Endothelial cell of umbilical vein (primary cell): Measurements from ENCODE around the gene SMARCA4. TPM values are rescaled to one million over a fixed set of nuclear protein-coding genes. Genes with fewer than 3 reads are reported as not detected.

Experiments used
- BruUV-seq: library from RNA; stranded (reverse); fragments of 400-500 nt; replicated peaks from 2 replicates; lab custom pipeline; 2021; lab: Mats Ljungman, UMichigan
- CTCF ChIA-PET: fragments of 300-600, 350-600 bp; sonication (Branson Sonifier 250); formaldehyde crosslinking; loops from one replicate; lab custom pipeline; 2021; ENCODE audit warnings: antibody characterized with exemption, inconsistent platforms; lab: Charles Lee
- POLR2A ChIA-PET: fragments of 300-600, 350-600 bp; sonication (Branson Sonifier 250); formaldehyde crosslinking; loops from one replicate; lab custom pipeline; 2021; ENCODE audit warnings: antibody characterized with exemption, inconsistent platforms; lab: Charles Lee
- DNase-seq: peaks from one replicate; pipeline ENCODE4 v3.0.0-alpha.2; 2011; ENCODE audit warnings: low read depth, low spot score
- FAIRE-seq: peaks from 2 replicates; lab custom pipeline; 2011; peaks lifted over from hg19 to GRCh38; lab: Jason Lieb, UNC
- H2AFZ ChIP-seq: 2 replicates; pipeline ENCODE4 v1.6.0; 2012; ENCODE audit warnings: low read depth, low read length, control low read depth, inconsistent platforms
- H3K27ac ChIP-seq: 2 replicates; pipeline ENCODE4 v1.5.1; 2011; ENCODE audit warnings: low read depth, mild to moderate bottlenecking, control low read depth, low read length, moderate library complexity; ENCODE audit not compliant: insufficient read depth
- H3K27me3 ChIP-seq, 2 experiments: 2 replicates each; pipeline versions ENCODE4 v1.6.0 to v1.6.1; 2011; ENCODE audit warnings: low read length in 2 of 2, mixed read lengths in 1 of 2; ENCODE audit not compliant: control insufficient read depth in 2 of 2, insufficient read depth in 2 of 2
- H3K36me3 ChIP-seq, 2 experiments: 2 replicates in 1 of 2; 3 replicates in 1 of 2; pipeline ENCODE4 v1.5.1; 2011; ENCODE audit warnings: low read length in 2 of 2, mild to moderate bottlenecking in 1 of 2, moderate library complexity in 1 of 2; ENCODE audit not compliant: control insufficient read depth in 2 of 2, insufficient read depth in 2 of 2; ENCODE audit errors: extremely low read depth in 1 of 2
- H3K4me1 ChIP-seq: 3 replicates; pipeline ENCODE4 v1.5.1; 2011; ENCODE audit warnings: mild to moderate bottlenecking, low read length; ENCODE audit not compliant: control insufficient read depth, insufficient read depth; ENCODE audit errors: extremely low read depth
- H3K4me2 ChIP-seq: 2 replicates; pipeline ENCODE4 v1.6.1; 2011; ENCODE audit warnings: low read length, control low read depth, mixed read lengths; ENCODE audit not compliant: insufficient read depth
- H3K4me3 ChIP-seq, 3 experiments: fragments of 200-600 bp in 1 of 3; sonication (generic), shearing (Covaris generic) in 1 of 3; replicated peaks in 1 of 3; 2 replicates each; pipeline ENCODE4 v1.5.1; 2011 to 2016; ENCODE audit warnings: control low read depth in 3 of 3, low read length in 3 of 3, mild to moderate bottlenecking in 2 of 3, inconsistent platforms in 1 of 3, low read depth in 1 of 3, moderate library complexity in 1 of 3; ENCODE audit not compliant: insufficient read depth in 1 of 3
- H3K79me2 ChIP-seq: 2 replicates; pipeline ENCODE4 v1.6.0; 2012; ENCODE audit warnings: low read length, inconsistent platforms; ENCODE audit not compliant: control insufficient read depth, insufficient read depth
- H3K9ac ChIP-seq: replicated peaks from 2 replicates; pipeline ENCODE3; 2011; ENCODE audit warnings: low read length, control low read depth; ENCODE audit not compliant: insufficient read depth; ENCODE audit errors: extremely low read depth
- H3K9me1 ChIP-seq: replicated peaks from 3 replicates; pipeline ENCODE4 v1.6.0; 2011; ENCODE audit warnings: mild to moderate bottlenecking, low read length; ENCODE audit not compliant: control insufficient read depth, insufficient read depth; ENCODE audit errors: extremely low read depth
- H3K9me3 ChIP-seq: replicated peaks from 2 replicates; pipeline ENCODE4 v1.5.1; 2012; ENCODE audit warnings: low read length, inconsistent platforms; ENCODE audit not compliant: control insufficient read depth, insufficient read depth
- H4K20me1 ChIP-seq: replicated peaks from 2 replicates; pipeline ENCODE3; 2011; ENCODE audit warnings: mild to moderate bottlenecking, low read length; ENCODE audit not compliant: control insufficient read depth, insufficient read depth; ENCODE audit errors: extremely low read depth
- EZH2 ChIP-seq: IDR thresholded peaks from 2 replicates; pipeline ENCODE4 v1.6.1; 2012; ENCODE audit warnings: borderline replicate concordance, low read depth, mild to moderate bottlenecking, moderate library complexity, low read length, inconsistent platforms; ENCODE audit not compliant: severe bottlenecking
- FOS ChIP-seq: IDR thresholded peaks from 2 replicates; pipeline ENCODE4 v1.6.1; 2011; ENCODE audit warnings: mild to moderate bottlenecking, low read length, moderate library complexity, borderline replicate concordance; ENCODE audit not compliant: insufficient read depth
- GATA2 ChIP-seq: IDR thresholded peaks from 2 replicates; pipeline ENCODE4 v1.7.0; 2011; ENCODE audit warnings: low read depth, mild to moderate bottlenecking, moderate library complexity, mixed read lengths, low read length; ENCODE audit not compliant: insufficient read length, insufficient read depth
- JUN ChIP-seq: IDR thresholded peaks from 2 replicates; pipeline ENCODE4 v1.6.1; 2011; ENCODE audit warnings: borderline replicate concordance, low read depth; ENCODE audit not compliant: insufficient read length, insufficient read depth
- MYC ChIP-seq: IDR thresholded peaks from one replicate; pipeline ENCODE4 v1.6.1; 2011; ENCODE audit warnings: mild to moderate bottlenecking, low read depth, low read length
- POLR2A ChIP-seq: IDR thresholded peaks from 2 replicates; pipeline ENCODE4 v1.6.1; 2012; ENCODE audit warnings: low read depth, mild to moderate bottlenecking, control low read depth, low read length
- POLR2AphosphoS5 ChIP-seq: IDR thresholded peaks from 2 replicates; pipeline ENCODE4 v1.6.1; 2012; ENCODE audit warnings: low read depth, mild to moderate bottlenecking, control low read depth, low read length, moderate library complexity; ENCODE audit not compliant: insufficient read depth
- dilution Hi-C: fragments of 300-500 bp; cut with MboI; formaldehyde crosslinking; loops from one replicate; pipeline ENCODE4 v1.15.0; 2019; ENCODE audit warnings: low sequenced_read_pairs; ENCODE audit not compliant: extremely low pct_ligation_motif_present
- intact Hi-C: fragments of 100-400 bp; cut with micrococcal nuclease; formaldehyde crosslinking; loops from one replicate; pipeline ENCODE4 v1.10.0; 2022
- polyA plus RNA-seq, 4 experiments: library from polyadenylated mRNA; depleted of rRNA in 3 of 4; stranded (reverse) in 3 of 4; unstranded in 1 of 4; fragments of >200 nt; gene quantifications; 2 replicates each; pipeline versions ENCODE4 v1.2.1 to v1.2.3, GENCODE V29; 2011 to 2012; ENCODE audit warnings: missing spikeins in 1 of 4
- total RNA-seq: library from RNA; stranded (reverse); gene quantifications from 2 replicates; pipeline ENCODE4 v1.2.3, GENCODE V29; 2021
- TF ChIP-seq, protein P1 (sequence below), 2 donors: IDR thresholded peaks; 1 replicate in 1 of 2; 2 replicates in 1 of 2; pipeline ENCODE4 v1.5.1; 2011; ENCODE audit warnings: low read length in 2 of 2, mild to moderate bottlenecking in 2 of 2, moderate library complexity in 2 of 2, control low read depth in 1 of 2, inconsistent platforms in 1 of 2, low read depth in 1 of 2; ENCODE audit not compliant: insufficient read depth in 1 of 2; ENCODE audit errors: extremely low read depth in 1 of 2
- TF ChIP-seq, protein P2 (sequence below): IDR thresholded peaks from 2 replicates; pipeline ENCODE4 v1.6.1; 2011; ENCODE audit not compliant: insufficient read depth, insufficient read length

The SMARCA4 gene
- total and polyA plus RNA-seq, 2 donors (not counting 3 experiments of a cell fraction or from before 2014, with no cell fraction given), result 65.0 to 177 TPM

DNA sequence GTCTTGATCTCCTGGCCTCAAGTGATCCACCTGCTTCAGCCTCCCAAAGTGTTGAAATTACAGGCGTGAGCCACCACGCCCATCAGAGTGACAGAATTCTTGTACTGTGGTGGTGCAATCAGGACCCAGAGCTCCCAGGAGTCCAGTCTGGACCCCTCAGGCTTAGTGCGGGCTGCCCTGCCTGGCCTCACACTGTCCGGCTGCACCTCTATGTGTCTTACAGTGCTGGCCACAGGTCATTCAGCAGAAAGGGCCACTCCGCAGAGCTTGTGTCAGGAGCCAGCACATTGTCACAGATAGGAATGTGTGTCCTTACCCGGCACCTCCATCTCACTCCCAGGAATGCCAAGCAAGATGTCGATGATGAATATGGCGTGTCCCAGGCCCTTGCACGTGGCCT lies 49.2 kb downstream of the SMARCA4 start:
- no peaks in the 10 kb centered on the region for H3K9me3 ChIP-seq
- no TSS peak for BruUV-seq
- ChIA-PET POLR2A (no interaction called here), CTCF (interaction anchor here (0.7 to 1.9 kb wide), 5 partner anchors 23 to 139 kb away, joined by 3 to 7 read pairs (median 5); no protein-coding TSS in a partner anchor)
- H3K9ac ChIP-seq, result no peak overlapping the region
- FAIRE-seq (no peak), DNase-seq (no peak)
- H3K27me3 ChIP-seq, result no peaks in the 10 kb centered on the region
- H2AFZ ChIP-seq, result no peak overlapping the region
- TF ChIP-seq FOS, result no peak
- no peak for TF ChIP-seq POLR2A
- no peak for TF ChIP-seq EZH2
- TF ChIP-seq JUN, result no peak
- TF ChIP-seq GATA2, result no peak
- no peak for TF ChIP-seq POLR2AphosphoS5
- TF ChIP-seq, protein P1, sequence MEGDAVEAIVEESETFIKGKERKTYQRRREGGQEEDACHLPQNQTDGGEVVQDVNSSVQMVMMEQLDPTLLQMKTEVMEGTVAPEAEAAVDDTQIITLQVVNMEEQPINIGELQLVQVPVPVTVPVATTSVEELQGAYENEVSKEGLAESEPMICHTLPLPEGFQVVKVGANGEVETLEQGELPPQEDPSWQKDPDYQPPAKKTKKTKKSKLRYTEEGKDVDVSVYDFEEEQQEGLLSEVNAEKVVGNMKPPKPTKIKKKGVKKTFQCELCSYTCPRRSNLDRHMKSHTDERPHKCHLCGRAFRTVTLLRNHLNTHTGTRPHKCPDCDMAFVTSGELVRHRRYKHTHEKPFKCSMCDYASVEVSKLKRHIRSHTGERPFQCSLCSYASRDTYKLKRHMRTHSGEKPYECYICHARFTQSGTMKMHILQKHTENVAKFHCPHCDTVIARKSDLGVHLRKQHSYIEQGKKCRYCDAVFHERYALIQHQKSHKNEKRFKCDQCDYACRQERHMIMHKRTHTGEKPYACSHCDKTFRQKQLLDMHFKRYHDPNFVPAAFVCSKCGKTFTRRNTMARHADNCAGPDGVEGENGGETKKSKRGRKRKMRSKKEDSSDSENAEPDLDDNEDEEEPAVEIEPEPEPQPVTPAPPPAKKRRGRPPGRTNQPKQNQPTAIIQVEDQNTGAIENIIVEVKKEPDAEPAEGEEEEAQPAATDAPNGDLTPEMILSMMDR (IDR thresholded peaks at IDR 0.05; ENCODE audit: extremely low read depth in 1 of 2, insufficient read depth in 1 of 2, low read depth in 1 of 2, low read length in 2 of 2), result no peak
- no peak for TF ChIP-seq MYC
- TF ChIP-seq, protein P2, sequence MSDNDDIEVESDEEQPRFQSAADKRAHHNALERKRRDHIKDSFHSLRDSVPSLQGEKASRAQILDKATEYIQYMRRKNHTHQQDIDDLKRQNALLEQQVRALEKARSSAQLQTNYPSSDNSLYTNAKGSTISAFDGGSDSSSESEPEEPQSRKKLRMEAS, result no peak
- H3K79me2 ChIP-seq, result no peaks in the 10 kb centered on the region
- no peak overlapping the region for H3K4me3 ChIP-seq
- no peaks in the 10 kb centered on the region for H4K20me1 ChIP-seq
- no peaks in the 10 kb centered on the region for H3K4me1 ChIP-seq
- H3K9me1 ChIP-seq, result no peaks in the 10 kb centered on the region
- no peak overlapping the region for H3K4me2 ChIP-seq
- H3K36me3 ChIP-seq, result peaks cover 18 to 51% of the 10 kb centered on the region in 2 experiments
- intact Hi-C loops (no loop called here), dilution Hi-C loops (no loop called here)
- no peak overlapping the region for H3K27ac ChIP-seq
